HFFc6 (cell line): ENCODE results near the gene ARHGAP44. TPM values are rescaled to one million over a fixed set of nuclear protein-coding genes. Genes with fewer than 3 reads are reported as not detected.

Experiments
- DNase-seq: peaks from one replicate; pipeline ENCODE4 v3.0.0-alpha.2; 2018
- H3K27ac Mint-ChIP-seq: 2 replicates; pipeline ENCODE4 v1.8.0; 2020; ENCODE audit warnings: mild to moderate bottlenecking, mixed read lengths
- H3K27me3 Mint-ChIP-seq: 2 replicates; pipeline ENCODE4 v1.8.0; 2021; ENCODE audit warnings: mild to moderate bottlenecking, moderate library complexity, mixed read lengths; ENCODE audit not compliant: insufficient read depth
- H3K36me3 Mint-ChIP-seq: 2 replicates; pipeline ENCODE4 v1.8.0; 2021; ENCODE audit warnings: low read depth, mixed read lengths
- H3K4me1 Mint-ChIP-seq: 2 replicates; pipeline ENCODE4 v1.8.0; 2020; ENCODE audit warnings: low read depth, mixed read lengths
- H3K4me3 Mint-ChIP-seq: 2 replicates; pipeline ENCODE4 v1.8.0; 2020; ENCODE audit warnings: mild to moderate bottlenecking, moderate library complexity, mixed read lengths
- H3K9me3 Mint-ChIP-seq: 2 replicates; pipeline ENCODE4 v1.8.0; 2020; ENCODE audit warnings: mild to moderate bottlenecking, mixed read lengths
- CTCF ChIP-seq: fragments of 200-600 bp; sonication (generic); IDR thresholded peaks from 2 replicates; pipeline ENCODE4 v1.5.0; 2021; ENCODE audit warnings: antibody characterized with exemption, mild to moderate bottlenecking
- total RNA-seq, 6 experiments: library from RNA; stranded (reverse); fragmentation: NEBNext Ultra II Directional; extraction: Animal tissue kit (Norgen Biotek cat#: 25700); gene quantifications; 2 replicates in 1 of 6; 3 replicates in 5 of 6; pipeline ENCODE4 v1.2.3, GENCODE V29; 2021

Gene ARHGAP44
- total RNA-seq, 6 experiments from 2014 or later = 0.43 to 1.3 (median 0.68) TPM

- Mint-ChIP-seq H3K9me3 (no peaks in the 10 kb centered on the region), H3K4me3 (no peak overlapping the region), H3K36me3 (no peaks in the 10 kb centered on the region), H3K27ac (no peak overlapping the region), H3K27me3 (no peaks in the 10 kb centered on the region; the same call in none of the 2 replicates), H3K4me1 (peaks cover 18% of the 10 kb centered on the region)
- no peak for TF ChIP-seq CTCF
- no peak for DNase-seq
These were observed 43.8 kb upstream of the ARHGAP44 start for GRCh38 chr17:12745486-12745885.

GRCh38 chr17:12756786-12757185, 32.5 kb upstream of the ARHGAP44 start:
- Mint-ChIP-seq H3K4me1 (peaks cover 17% of the 10 kb centered on the region), H3K27ac (peak overlapping the region; percentile 60), H3K9me3 (no peaks in the 10 kb centered on the region), H3K27me3 (peaks cover 1% of the 10 kb centered on the region; the same call in 1 of the 2 replicates), H3K36me3 (peaks cover 6% of the 10 kb centered on the region; the same call in 1 of the 2 replicates), H3K4me3 (peak overlapping the region; percentile 25)
- peak; percentile 53 for DNase-seq
- no peak for TF ChIP-seq CTCF

GRCh38 chr17:12759090-12759489, 30.2 kb upstream of the ARHGAP44 start:
- no peaks in the 10 kb centered on the region for H3K9me3 Mint-ChIP-seq
- H3K27me3 Mint-ChIP-seq = peaks cover 1% of the 10 kb centered on the region; the same call in 1 of the 2 replicates
- H3K4me3 Mint-ChIP-seq = no peak overlapping the region
- H3K27ac Mint-ChIP-seq = no peak overlapping the region
- no peak for TF ChIP-seq CTCF
- peaks cover 12% of the 10 kb centered on the region; the same call in 1 of the 2 replicates for H3K36me3 Mint-ChIP-seq
- DNase-seq = no peak
- peaks cover 17% of the 10 kb centered on the region for H3K4me1 Mint-ChIP-seq

GRCh38 chr17:12765548-12765947, 23.8 kb upstream of the ARHGAP44 start:
- Mint-ChIP-seq H3K4me1 (peaks cover 18% of the 10 kb centered on the region), H3K27ac (no peak overlapping the region), H3K4me3 (no peak overlapping the region), H3K27me3 (peaks cover 1% of the 10 kb centered on the region), H3K9me3 (no peaks in the 10 kb centered on the region; the same call in 1 of the 2 replicates), H3K36me3 (peaks cover 6% of the 10 kb centered on the region; the same call in 1 of the 2 replicates)
- DNase-seq = peak; percentile 83
- no peak for TF ChIP-seq CTCF

- no peak for TF ChIP-seq CTCF
- Mint-ChIP-seq H3K27me3 (peaks cover 2% of the 10 kb centered on the region), H3K36me3 (no peaks in the 10 kb centered on the region), H3K4me1 (peaks cover 18% of the 10 kb centered on the region), H3K27ac (no peak overlapping the region), H3K4me3 (no peak overlapping the region), H3K9me3 (no peaks in the 10 kb centered on the region; the same call in 1 of the 2 replicates)
- DNase-seq = no peak
These were observed 21.0 kb upstream of the ARHGAP44 start for GRCh38 chr17:12768255-12768654.

GRCh38 chr17:12769981-12770380, 19.3 kb upstream of the ARHGAP44 start:
- H3K4me3 Mint-ChIP-seq = no peak overlapping the region
- peaks cover 18% of the 10 kb centered on the region for H3K4me1 Mint-ChIP-seq
- no peak for TF ChIP-seq CTCF
- no peak overlapping the region for H3K27ac Mint-ChIP-seq
- no peaks in the 10 kb centered on the region for H3K36me3 Mint-ChIP-seq
- H3K9me3 Mint-ChIP-seq = no peaks in the 10 kb centered on the region; the same call in 1 of the 2 replicates
- DNase-seq = peak; percentile 28
- peaks cover 2% of the 10 kb centered on the region; the same call in 1 of the 2 replicates for H3K27me3 Mint-ChIP-seq
